ENCODE measurements around the gene UTS2R. TPM values are rescaled to one million over a fixed set of nuclear protein-coding genes. Genes with fewer than 3 reads are reported as not detected.
A peak's percentile ranks its signal among the peaks of the same experiment; 100 is the strongest.

Gene UTS2R
- total RNA-seq, 1 experiment from 2014 or later: 0.46 TPM

DNA sequence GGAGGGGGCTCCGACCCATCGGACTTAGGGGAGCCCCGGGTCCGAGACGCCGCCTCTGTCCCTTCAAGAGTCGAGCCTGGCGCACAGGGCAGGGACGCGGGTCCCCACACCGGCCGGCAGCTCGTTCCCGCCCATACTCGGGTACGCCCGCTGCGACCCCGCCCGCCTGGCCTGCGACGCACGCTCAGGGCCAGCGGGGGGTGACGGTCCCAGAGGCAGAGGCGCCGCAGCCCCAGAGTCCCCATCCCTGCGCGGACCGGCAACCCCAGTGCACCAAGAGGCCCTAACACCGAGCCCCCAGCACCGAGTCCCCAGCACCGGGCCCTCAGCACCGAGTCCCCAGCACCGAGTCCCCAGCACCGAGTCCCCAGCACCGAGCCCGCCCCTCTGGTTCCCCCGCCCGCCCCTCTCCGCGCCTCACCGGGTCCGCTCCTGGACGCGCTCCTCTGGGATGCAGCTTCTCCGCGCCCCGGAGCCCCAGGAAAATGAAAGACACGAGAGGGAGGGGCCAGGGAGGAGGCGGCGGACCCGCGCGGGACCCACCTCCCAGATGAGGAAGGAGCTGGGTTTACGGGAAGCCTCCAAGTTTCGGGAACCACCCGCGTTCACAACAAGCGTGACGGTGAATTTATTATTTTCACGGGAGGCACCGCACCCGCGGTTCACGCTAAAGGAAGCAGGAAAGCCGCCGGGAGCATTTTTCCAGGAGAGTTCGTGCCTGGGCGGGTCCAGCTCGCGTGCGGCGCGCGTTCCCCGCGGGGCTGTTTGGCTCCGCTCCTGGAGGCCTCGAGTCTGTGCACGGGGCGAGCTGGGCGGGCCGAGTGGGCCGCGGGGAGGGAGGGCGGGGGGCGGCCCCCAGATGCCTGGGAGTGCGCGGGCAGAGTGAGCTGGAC is 38.0 kb upstream of the UTS2R start, which contains the start of gene SECTM1:
SECTM1 (minus strand) TSS at position 488 of the 893 bp plus-strand sequence. CDS start 6,526 bp downstream, outside the sequence.
- TF ChIP-seq, protein P1, sequence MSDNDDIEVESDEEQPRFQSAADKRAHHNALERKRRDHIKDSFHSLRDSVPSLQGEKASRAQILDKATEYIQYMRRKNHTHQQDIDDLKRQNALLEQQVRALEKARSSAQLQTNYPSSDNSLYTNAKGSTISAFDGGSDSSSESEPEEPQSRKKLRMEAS (CRISPR knock-in tag; IDR thresholded peaks at IDR 0.05): 0 out of 2 replicates have a peak, but pooled peaks have one; percentile 38
- TF ChIP-seq ETV6 (CRISPR knock-in tag; IDR thresholded peaks at IDR 0.05) (no peak), SP1 (CRISPR knock-in tag; conservative IDR thresholded peaks at IDR 0.05) (0 out of 2 replicates have a peak, but pooled peaks have one; percentile 16), NR1H2 (CRISPR knock-in tag; IDR thresholded peaks at IDR 0.05) (no peak)
- TF ChIP-seq, protein P2, sequence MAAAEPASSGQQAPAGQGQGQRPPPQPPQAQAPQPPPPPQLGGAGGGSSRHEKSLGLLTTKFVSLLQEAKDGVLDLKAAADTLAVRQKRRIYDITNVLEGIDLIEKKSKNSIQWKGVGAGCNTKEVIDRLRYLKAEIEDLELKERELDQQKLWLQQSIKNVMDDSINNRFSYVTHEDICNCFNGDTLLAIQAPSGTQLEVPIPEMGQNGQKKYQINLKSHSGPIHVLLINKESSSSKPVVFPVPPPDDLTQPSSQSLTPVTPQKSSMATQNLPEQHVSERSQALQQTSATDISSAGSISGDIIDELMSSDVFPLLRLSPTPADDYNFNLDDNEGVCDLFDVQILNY (CRISPR knock-in tag; IDR thresholded peaks at IDR 0.05): peak; percentile 35; the same call in 1 of the 2 replicates
- Mint-ChIP-seq H3K4me1 (peaks cover 19% of the 10 kb centered on the region), H3K27ac (no peak within 1 kb of the TSS), H3K36me3 (no peaks in the 10 kb centered on the region), H3K9me3 (no peaks in the 10 kb centered on the region), H3K4me3 (peak within 1 kb of the TSS; percentile 61), H3K27me3 (ENCODE audit: low read depth) (peaks cover 80% of the 10 kb centered on the region)
- ChIA-PET POLR2A (interaction anchor here (0.6 kb wide), 1 partner anchor 60 kb away, joined by 8 read pairs; no protein-coding TSS in a partner anchor), CTCF (interaction anchor here (0.7 to 2.0 kb wide), 9 partner anchors 12 to 727 kb away, joined by 3 to 15 read pairs (median 4); no protein-coding TSS in a partner anchor)
- ATAC-seq: peak; percentile 47
- DNase-seq (ENCODE audit: low spot score): peak; percentile 50

DNA sequence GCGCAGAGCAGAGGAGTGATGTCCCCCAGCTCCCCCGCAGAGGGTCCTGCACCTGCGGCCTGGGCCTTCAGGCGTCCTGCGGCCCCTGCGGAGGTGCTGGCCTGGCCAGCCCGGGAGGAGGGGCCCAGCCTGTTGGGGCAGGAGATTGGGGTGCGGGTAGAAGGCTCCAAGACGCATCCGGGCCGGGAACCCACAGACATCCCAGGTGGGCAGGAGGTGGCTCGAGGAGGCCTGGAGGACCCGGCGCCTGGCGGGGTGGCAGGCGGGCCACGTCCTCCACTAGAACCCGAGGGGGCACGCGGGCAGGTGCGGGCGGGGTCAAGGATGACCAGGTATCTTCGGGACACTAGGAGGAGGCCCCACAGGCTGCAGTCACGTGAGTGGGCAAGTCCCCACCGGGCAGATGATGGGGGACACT is 37.4 kb upstream of the UTS2R start:
- Mint-ChIP-seq H3K4me1 (peaks cover 21% of the 10 kb centered on the region), H3K9me3 (no peaks in the 10 kb centered on the region), H3K4me3 (no peak overlapping the region; the same call in 1 of the 2 replicates), H3K36me3 (no peaks in the 10 kb centered on the region), H3K27me3 (ENCODE audit: low read depth) (peaks cover 87% of the 10 kb centered on the region), H3K27ac (no peak overlapping the region)
- ChIA-PET POLR2A (interaction anchor here (0.6 kb wide), 1 partner anchor 74 kb away, joined by 12 read pairs; no protein-coding TSS in a partner anchor), CTCF (interaction anchor here (1.3 to 2.0 kb wide), 4 partner anchors 18 to 98 kb away, joined by 5 to 15 read pairs (median 6); no protein-coding TSS in a partner anchor)
- ATAC-seq (no peak), DNase-seq (ENCODE audit: low spot score) (no peak)
- TF ChIP-seq HMGA2 (CRISPR knock-in tag; IDR thresholded peaks at IDR 0.05) (no peak), CREB1 (CRISPR knock-in tag; IDR thresholded peaks at IDR 0.05) (no peak)
- TF ChIP-seq, protein P3, sequence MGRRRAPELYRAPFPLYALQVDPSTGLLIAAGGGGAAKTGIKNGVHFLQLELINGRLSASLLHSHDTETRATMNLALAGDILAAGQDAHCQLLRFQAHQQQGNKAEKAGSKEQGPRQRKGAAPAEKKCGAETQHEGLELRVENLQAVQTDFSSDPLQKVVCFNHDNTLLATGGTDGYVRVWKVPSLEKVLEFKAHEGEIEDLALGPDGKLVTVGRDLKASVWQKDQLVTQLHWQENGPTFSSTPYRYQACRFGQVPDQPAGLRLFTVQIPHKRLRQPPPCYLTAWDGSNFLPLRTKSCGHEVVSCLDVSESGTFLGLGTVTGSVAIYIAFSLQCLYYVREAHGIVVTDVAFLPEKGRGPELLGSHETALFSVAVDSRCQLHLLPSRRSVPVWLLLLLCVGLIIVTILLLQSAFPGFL (CRISPR knock-in tag; IDR thresholded peaks at IDR 0.05; ENCODE audit: borderline replicate concordance): no peak
- TF ChIP-seq, protein P4, sequence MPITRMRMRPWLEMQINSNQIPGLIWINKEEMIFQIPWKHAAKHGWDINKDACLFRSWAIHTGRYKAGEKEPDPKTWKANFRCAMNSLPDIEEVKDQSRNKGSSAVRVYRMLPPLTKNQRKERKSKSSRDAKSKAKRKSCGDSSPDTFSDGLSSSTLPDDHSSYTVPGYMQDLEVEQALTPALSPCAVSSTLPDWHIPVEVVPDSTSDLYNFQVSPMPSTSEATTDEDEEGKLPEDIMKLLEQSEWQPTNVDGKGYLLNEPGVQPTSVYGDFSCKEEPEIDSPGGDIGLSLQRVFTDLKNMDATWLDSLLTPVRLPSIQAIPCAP (CRISPR knock-in tag; IDR thresholded peaks at IDR 0.05): no peak
- TF ChIP-seq, protein P5, sequence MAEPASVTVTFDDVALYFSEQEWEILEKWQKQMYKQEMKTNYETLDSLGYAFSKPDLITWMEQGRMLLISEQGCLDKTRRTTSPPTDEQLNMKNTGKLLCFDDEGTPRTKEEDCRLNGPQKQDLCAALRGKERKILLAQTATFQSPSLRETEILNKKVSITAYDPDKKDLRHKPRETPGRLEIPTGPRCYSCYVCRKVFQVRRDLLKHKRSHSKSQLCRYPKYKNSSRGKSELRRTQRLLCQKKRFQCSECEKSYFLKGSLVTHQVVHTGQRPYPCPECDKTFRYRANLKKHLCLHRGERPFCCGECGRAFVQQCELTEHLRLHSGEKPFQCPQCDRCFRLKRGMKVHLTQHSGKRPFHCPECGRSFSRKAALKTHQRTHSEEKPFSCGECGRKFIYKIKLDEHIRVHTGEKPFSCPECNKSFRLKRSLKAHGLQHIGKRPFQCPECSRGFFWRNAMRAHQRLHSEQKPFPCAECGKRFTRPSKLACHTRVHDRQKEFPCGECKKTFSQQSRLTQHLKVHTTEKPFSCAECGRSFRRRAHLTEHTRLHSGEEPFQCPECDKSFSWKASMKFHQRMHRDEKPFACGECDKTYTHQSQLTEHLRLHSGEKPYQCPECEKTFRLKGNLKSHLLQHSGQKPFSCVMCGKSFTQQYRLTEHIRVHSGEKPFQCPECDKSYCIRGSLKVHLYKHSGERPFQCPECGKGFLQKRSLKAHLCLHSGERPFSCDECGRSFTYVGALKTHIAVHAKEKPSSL (CRISPR knock-in tag; conservative IDR thresholded peaks at IDR 0.05): no peak

DNA sequence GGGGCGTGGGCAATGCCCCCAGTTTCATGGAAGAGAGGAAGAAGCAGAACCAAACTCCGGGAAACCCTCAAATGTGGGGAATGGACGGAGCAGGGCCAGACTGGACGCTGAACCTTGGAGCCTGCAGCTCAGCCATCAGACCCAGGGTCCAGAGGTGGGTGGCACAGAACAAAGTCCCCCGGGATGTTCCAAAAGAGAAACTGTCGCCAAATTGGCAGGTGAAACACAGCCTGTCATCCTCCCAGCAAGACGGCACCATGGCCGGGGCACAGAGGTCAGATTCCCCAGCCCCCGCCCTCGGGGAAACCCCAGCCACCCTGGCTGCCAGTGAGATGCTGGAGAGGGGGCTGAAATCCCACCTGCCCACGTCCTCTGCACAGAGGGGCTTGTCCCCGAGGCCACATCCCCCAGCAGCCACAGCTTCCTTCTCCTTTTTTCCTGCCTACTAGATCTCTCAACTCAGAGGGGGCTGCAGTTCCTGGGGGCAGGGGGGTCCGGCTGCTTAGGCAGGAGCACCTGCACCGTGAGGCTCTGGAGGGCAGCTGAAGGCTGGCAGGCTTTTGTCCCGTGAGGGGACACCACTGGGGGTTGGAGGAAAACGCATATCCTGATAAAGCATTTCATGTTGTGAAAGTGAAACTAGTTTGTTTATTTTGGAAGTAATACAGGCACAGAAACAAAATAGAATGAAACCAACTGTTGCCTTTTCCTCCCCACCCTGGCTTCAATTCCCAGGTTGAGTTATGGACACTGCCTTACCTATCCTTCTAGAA is 36.8 kb upstream of the UTS2R start:
- peak overlapping the region; percentile 55 for H3K4me3 Mint-ChIP-seq
- CTCF ChIA-PET: interaction anchor here (1.8 kb wide), 1 partner anchor 22 kb away, joined by 5 read pairs; no protein-coding TSS in a partner anchor
- no peak for TF ChIP-seq SP1 (CRISPR knock-in tag; conservative IDR thresholded peaks at IDR 0.05)
- TF ChIP-seq, protein P6, sequence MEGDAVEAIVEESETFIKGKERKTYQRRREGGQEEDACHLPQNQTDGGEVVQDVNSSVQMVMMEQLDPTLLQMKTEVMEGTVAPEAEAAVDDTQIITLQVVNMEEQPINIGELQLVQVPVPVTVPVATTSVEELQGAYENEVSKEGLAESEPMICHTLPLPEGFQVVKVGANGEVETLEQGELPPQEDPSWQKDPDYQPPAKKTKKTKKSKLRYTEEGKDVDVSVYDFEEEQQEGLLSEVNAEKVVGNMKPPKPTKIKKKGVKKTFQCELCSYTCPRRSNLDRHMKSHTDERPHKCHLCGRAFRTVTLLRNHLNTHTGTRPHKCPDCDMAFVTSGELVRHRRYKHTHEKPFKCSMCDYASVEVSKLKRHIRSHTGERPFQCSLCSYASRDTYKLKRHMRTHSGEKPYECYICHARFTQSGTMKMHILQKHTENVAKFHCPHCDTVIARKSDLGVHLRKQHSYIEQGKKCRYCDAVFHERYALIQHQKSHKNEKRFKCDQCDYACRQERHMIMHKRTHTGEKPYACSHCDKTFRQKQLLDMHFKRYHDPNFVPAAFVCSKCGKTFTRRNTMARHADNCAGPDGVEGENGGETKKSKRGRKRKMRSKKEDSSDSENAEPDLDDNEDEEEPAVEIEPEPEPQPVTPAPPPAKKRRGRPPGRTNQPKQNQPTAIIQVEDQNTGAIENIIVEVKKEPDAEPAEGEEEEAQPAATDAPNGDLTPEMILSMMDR (IDR thresholded peaks at IDR 0.05): no peak
- TF ChIP-seq, protein P2 (CRISPR knock-in tag; IDR thresholded peaks at IDR 0.05): no peak
- TF ChIP-seq, protein P7, sequence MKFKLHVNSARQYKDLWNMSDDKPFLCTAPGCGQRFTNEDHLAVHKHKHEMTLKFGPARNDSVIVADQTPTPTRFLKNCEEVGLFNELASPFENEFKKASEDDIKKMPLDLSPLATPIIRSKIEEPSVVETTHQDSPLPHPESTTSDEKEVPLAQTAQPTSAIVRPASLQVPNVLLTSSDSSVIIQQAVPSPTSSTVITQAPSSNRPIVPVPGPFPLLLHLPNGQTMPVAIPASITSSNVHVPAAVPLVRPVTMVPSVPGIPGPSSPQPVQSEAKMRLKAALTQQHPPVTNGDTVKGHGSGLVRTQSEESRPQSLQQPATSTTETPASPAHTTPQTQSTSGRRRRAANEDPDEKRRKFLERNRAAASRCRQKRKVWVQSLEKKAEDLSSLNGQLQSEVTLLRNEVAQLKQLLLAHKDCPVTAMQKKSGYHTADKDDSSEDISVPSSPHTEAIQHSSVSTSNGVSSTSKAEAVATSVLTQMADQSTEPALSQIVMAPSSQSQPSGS (CRISPR knock-in tag; IDR thresholded peaks at IDR 0.05; ENCODE audit: borderline replicate concordance, low read depth): no peak
- TF ChIP-seq, protein P8, sequence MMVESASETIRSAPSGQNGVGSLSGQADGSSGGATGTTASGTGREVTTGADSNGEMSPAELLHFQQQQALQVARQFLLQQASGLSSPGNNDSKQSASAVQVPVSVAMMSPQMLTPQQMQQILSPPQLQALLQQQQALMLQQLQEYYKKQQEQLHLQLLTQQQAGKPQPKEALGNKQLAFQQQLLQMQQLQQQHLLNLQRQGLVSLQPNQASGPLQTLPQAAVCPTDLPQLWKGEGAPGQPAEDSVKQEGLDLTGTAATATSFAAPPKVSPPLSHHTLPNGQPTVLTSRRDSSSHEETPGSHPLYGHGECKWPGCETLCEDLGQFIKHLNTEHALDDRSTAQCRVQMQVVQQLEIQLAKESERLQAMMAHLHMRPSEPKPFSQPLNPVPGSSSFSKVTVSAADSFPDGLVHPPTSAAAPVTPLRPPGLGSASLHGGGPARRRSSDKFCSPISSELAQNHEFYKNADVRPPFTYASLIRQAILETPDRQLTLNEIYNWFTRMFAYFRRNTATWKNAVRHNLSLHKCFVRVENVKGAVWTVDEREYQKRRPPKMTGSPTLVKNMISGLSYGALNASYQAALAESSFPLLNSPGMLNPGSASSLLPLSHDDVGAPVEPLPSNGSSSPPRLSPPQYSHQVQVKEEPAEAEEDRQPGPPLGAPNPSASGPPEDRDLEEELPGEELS (CRISPR knock-in tag; IDR thresholded peaks at IDR 0.05): no peak
- TF ChIP-seq NFE2L1 (CRISPR knock-in tag; IDR thresholded peaks at IDR 0.05): no peak

More for the DNA sequence above, 36.8 kb upstream of the UTS2R start:
- H3K4me1 Mint-ChIP-seq: peaks cover 24% of the 10 kb centered on the region
- H3K27ac Mint-ChIP-seq: no peak overlapping the region
- no peak for ATAC-seq
- peaks cover 90% of the 10 kb centered on the region for H3K27me3 Mint-ChIP-seq (ENCODE audit: low read depth)
- no peaks in the 10 kb centered on the region for H3K9me3 Mint-ChIP-seq
- POLR2A ChIA-PET: interaction anchor here (0.6 kb wide), 1 partner anchor 74 kb away, joined by 12 read pairs; no protein-coding TSS in a partner anchor
- DNase-seq (ENCODE audit: low spot score): no peak
- no peaks in the 10 kb centered on the region for H3K36me3 Mint-ChIP-seq

All from WTC11 (cell line).